GM21717 (cell line): ENCODE results near the gene ITPK1.
A peak's percentile ranks its signal among the peaks of the same experiment; 100 is the strongest.
"Not testable (repeated sequence)": the region's sequence is repeated elsewhere in the genome, so short reads cannot be mapped to it uniquely, and the experiment has no call there.

Experiments
- ATAC-seq: cut with Tn5 transposase; IDR thresholded peaks from one replicate; pipeline ENCODE4 v1.9.1; 2021; ENCODE audit warnings: mild to moderate bottlenecking, moderate library complexity; ENCODE audit not compliant: unreplicated experiment

Gene ITPK1

DNA sequence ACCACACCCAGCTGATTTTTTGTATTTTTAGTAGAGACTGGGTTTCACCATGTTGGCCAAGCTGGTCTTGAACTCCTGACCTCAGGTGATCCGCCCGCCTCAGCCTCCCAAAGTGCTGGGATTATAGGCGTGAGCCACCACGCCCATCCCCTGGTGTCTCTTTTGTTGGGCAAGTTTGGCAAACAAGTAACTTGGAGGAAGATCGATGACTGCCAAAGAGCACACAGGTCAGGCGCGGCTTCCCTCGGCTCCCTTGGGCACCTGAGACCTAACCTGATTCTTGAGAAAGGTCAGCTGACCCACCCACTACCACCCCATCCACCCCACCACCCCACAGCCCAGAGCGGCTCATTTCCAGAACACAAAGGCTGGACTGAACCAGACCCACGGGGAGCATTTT lies 9.9 kb downstream of the ITPK1 start:
- not testable (repeated sequence) for ATAC-seq

DNA sequence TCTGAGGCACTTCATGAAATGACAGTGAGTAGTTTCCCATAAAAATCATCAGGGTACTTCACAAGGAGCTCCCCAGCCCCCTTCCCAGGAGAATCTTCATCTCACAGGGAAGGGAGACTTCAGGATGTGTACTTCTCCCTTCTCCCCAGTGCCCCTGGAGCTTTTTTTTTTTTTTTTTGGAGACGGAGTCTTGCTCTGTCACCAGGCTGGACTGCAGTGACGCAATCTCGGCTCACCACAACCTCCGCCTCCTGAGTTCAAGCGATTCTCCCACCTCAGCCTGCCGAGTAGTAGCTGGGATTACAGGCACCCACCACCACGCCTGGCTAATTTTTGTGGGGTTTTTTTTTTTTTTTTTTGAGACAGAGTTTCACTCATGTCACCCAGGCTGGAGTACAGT lies 10.4 kb downstream of the ITPK1 start:
- ATAC-seq = no peak

DNA sequence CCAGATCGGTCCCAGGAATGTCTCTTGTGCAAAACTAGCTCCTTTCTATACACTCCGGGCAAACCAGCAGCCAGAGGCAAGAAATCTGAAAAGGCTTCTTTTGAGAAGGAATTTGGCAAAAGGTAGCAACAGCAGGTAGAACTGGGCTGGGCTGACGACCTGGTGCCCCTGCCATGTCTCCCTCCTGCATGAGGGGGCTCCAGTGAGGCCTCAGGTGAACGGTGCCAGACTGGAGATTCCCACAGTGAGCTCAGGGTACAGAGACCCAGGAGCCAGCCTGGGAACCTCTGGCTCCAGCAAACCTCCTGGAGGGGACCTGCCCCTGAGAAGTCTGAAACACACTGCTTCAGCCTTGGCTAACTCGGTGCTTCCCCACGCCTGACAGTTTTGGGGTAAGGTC lies 10.8 kb downstream of the ITPK1 start:
- ATAC-seq = no peak

DNA sequence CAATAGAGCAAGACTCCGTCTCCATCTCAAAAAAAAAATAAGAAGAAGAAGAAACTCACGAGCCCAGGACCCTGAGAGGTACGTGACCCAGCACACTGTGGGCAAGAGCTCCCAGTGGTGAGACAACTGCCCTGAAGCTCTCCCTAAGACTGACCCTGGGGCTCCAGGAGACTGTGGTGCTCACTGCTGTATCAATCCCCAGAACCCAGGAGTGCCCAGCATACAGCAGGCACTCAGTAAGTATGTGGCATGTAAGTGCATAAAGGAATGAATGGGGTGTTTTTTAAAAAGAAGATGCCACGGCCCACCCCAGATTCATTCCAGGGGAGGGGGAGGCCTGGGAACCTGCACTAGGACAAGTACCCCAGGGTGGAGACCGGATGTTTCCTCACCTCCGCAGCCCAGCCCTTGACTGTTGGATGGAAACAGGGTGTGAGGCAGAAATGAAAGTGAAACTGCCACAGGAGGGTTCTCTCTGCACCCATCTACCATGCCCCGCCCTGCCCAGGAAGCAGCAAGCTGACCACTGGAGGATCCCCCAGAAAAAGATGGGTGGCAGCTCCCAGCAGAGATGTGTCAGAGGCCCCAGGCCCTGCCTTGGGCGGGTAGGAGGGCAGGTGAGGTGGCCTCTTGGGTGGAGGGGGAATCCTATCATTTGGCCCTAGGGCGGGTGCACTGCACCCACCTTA lies 12.2 kb downstream of the ITPK1 start:
- peak; percentile 95 for ATAC-seq

DNA sequence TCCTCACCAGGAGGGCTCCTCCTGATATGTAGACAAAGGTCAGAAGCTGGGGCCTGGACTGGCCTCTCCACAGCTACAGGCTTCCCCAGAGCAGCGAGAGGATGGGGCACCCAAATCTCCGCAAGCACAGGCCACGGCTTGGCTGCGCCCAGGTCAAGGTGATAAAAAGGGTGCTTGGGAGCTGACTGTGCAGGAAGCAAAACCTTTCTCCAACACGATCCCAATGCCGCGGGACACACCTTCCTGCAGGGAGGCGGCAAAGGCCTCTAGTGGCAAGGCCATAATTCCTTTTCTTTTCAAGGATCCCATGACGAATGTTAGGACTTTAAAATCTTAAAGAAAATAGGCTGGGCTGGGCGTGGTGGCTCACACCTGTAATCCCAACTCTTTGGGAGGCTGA lies 13.6 kb downstream of the ITPK1 start:
- no peak for ATAC-seq

DNA sequence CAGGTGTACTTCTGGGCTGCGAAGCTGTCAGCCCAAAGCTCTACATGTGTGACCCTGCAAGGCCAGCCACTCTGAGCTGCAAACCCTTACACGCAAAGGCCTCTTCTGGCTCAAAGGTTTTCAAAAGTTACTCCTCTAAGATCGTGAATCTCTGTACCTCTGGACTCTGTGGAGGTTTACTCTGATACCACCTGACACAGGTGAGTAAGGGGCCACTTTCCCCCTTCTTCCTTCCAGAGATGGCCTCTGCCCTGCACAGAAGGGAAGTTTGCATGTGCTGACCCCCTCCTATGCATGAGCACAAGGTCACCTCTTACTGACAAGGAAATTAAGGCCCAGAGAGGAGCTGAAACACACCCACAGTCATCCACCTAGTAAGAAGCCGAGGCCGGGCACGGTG lies 14.5 kb downstream of the ITPK1 start:
- no peak for ATAC-seq

DNA sequence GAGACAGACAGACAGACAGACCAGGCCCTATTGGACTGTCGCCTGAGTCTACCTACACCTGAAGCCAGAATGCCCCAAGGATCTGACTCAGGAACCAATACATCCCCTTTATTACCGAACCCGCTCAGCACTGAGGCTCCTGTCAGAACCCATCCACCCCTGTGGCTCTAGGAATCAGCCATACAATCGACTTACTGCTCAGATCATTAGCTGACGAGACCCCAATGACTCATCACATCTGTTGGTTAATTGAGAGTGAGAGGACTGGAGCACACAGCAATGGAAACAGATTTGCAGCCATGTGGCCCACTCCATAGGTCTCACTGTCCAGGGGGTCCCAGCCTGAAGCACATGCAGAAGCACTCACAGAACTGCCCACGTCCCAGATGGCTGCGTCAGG lies 15.2 kb downstream of the ITPK1 start:
- no peak for ATAC-seq

DNA sequence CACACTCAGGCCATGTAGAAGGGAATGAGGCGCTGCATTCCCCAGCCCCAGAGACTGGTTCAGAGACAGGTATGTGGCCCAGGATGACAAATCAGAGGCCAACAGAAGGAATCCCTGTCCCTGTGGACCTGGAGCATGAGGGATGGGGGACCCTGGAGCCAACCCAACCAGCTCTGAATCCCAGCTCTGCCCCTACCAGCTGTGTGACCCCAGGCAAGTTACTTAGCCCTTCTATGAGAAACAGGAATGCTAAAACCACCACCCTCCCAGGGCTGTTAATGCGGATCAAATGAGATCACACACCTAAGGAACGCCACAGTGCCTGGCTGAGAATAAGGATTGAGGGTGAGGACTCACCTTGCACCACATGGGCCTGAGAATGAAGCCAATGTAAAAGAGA lies 15.6 kb downstream of the ITPK1 start:
- ATAC-seq = no peak

DNA sequence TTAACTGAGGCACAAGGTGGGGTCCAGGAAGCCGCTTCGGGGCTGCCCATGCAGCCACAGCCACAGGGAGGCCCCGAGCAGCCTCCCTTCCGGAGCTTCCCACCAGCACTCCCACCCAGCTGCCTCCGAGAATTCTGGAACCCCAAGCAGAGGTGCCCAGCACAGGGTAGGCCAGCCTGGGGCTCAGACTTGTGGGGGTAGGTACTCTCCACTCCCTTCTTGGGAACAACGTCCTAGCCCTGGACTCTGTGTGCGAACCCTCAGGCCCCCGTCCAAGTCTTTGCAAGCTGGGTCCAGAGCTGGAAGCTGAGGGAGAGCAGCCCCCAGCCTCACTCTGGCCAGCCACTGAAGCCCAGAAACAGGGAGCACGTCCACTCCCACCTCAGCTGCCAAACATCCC lies 16.1 kb downstream of the ITPK1 start:
- ATAC-seq = no peak

DNA sequence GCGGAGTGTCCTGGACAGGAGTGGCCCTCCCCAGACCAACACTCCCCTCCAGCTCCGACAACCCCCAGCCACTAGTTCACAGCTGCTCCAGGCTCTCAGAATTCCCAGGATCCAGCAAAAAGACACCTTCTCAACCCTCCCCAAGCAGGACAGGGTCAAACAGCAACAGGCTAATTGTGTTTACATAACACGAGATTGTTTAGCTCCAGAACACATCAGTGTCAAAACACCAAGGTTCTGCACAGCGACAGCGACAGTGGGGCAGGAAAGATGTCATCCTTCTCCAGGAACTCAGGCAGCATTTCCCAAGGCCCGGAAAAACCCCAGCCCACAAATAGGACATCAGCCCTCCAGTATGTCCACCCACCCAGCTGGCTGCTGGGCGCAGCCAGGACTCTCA lies 16.5 kb downstream of the ITPK1 start:
- no peak for ATAC-seq

DNA sequence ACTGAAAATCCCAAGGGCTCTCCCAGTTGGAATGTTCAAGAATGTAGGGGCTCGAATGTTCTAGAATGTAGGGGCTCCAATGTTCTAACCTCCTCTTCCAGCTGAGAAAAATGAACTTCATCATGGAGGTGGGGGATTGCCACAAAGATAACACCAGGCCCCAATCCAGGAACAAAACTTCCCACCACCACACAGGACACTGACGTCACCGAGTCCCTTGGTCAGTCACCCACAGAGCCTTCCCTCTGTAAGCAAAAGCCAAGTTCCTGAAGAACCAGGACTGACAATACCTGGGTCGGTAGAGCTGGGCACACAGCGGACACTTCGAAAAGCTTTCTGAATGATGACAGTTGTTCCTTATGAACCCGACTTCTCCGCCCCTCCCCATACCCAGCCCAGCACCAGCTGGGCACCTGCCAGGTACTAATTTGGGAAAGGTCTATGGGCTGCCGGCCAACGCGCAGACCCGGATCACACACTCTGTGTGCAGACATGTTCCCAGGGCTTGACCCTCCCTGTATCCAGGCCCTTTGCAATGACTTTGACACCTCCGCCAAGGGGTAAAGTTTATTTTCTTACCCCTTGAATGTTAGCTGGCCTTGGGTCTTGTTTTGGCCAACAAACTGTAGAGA lies 18.9 kb downstream of the ITPK1 start:
- ATAC-seq = no peak

DNA sequence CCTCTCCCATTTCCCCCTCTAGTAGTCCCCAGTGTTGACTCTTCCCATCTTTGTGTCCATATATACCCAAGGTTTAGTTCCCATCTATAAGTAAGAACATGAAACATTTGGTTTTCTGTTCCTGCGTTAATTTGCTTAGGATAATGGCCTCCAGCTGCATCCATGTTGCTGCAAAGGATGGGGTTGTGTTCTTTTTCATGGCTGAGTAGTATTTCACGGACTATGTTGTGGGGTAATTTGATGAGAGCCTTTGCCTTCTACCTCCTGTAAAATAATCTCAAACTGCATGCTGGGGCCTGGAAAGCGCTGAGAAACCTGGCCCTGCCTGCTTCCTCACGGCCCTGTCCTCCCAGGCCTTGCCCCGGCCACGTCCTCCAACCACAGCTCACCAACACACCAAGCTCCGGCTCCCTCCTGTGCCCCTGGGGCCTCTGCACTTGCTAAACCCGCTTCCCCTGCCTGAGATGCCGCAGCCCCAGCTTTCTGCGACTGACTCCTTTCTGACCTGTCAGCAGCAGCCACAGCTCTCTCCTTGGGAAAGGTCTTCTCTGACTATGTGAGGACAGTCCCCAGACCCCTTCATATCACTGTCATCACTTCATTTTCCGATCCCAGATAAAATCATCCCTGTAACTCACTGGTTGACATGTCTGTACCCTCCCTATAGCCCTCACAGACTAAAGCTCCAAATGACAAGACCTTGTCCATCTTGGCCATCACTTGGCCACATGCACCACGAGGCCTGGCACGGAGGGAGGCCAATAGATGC lies 19.8 kb downstream of the ITPK1 start:
- no peak for ATAC-seq

DNA sequence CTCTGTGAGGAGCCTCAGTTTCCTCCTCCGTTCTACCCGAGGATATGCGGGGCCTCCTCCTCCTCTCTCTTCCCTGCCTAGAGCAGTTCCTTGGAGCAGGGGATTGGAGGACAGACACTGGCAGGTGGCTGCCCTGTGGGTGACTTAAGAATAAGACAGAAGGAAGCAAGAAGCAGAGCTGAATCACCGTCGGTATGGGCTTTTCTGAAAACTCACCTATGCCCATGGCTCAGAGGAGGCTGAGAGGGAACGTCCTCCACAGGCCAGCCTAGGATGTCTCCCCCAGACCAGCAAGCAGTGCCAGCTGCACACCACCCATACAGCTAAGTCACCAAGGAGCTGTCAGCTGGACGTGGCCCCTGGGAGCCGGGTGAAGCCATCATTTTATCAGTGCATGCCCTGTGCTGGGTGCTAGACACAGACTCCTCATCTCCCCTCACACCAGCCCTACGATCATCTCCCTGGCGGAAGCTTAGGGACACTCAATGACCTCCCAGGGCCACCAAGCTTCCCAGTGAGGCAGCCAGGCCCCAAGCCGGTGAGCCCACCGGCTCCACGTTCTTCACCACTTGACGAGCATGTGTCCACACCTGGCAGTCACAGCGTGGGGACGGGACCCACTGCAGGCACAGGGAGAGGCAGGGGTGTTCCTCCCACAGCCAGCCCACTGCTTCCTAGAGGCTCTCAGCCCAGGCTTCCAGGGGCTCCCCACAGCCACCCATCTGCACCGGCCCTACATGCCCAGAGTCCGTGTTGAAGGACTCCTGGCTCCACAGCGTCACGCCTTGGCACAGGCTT lies 21.4 kb downstream of the ITPK1 start:
- no peak for ATAC-seq

DNA sequence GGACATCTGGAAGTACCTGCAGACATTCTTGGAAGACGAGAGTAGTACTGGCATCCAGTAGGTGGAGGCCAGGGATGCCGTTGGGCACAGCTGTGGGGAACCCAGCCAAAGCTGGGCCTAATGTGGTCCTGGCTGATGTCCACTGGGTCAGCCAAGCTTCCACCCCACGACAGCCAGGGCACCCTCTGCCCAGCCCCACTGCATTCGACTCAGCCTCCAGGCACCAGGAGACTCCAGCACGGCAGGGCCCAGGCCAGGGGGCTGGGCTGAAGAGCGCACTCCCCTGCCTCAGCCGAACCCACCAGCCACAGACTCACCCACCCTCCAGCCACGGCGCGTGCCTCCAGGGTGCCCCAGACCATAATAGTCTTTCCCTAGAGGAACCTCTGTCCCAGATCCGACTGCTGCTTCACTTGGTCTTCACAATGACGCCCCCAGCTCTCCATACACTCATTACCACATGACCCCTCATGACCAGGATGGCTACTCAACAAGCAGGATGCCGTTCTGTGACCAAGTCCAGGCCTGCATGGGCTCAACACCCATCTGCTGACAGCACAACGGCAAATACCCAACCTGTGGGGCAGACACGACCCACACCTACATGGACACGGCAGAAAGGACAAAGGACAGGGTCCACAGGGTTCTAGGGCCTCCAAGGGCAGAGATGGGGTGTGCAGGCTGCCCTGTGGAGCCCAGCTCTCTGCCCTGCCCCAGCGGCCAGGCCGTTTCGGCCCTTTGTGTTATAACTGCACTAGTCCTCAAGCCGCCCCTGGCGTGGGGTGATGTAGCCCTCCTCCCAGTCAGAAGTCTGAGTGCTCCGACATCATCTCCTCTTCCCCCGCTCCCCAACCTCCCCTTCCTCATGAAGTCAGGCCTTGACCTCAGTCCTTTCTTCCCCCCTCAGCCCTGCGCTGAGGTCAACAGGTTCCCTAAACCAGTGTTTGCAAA lies 22.8 kb downstream of the ITPK1 start:
- ATAC-seq = no peak

DNA sequence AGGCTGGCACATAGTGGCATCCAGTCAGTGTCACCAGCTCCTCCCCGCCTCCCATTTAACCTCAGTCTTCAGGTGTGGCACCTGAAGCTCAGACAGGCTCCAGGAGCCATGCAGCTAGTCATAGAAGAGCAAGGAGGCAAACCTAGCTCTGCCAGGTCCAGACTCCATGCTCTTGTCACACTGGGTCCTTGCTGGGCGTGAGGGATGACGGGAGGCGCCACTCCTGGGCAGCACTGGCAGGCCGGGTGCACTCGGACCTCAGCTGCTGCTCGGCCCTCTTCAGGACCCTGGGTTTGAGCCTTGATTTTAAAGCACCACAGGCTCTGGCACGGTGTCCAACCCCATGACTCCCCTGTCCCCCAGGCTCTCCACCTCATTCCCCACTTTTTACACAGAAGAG lies 24.1 kb downstream of the ITPK1 start:
- ATAC-seq = no peak

DNA sequence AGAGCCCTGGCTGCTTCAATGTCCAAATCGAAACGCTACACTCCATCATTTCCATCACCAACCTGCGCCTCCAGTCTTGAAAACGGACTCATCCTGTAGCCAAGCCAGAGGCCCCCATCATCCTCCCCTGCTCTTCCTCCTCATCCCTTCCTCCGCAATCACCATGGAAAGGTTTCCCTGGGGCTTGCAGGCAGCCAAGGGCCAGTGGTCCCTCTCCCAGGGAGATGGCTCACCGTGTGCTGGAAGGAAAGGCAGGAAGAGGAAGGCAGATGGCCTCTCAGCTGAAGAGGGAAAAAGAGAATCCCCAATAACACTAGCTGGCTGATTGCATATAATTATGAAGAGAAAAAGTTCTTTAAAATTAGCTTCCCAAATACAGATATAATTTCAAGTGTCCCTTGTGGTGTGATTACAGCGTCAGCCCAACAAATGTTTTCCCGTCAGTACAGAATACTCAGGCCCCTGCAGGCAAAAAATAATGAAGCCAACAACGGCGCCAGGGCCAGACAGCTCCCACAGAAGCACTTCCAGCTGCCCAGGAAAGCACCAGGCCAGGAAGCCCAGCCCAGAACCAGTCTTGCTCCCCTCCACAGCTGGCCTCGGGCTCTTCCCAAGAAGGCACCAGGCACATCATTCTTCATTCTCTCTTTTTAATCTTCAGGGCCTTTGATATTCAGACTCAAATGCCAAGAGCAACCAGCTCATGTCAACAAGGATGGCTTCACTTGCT lies 24.7 kb downstream of the ITPK1 start:
- ATAC-seq = no peak

DNA sequence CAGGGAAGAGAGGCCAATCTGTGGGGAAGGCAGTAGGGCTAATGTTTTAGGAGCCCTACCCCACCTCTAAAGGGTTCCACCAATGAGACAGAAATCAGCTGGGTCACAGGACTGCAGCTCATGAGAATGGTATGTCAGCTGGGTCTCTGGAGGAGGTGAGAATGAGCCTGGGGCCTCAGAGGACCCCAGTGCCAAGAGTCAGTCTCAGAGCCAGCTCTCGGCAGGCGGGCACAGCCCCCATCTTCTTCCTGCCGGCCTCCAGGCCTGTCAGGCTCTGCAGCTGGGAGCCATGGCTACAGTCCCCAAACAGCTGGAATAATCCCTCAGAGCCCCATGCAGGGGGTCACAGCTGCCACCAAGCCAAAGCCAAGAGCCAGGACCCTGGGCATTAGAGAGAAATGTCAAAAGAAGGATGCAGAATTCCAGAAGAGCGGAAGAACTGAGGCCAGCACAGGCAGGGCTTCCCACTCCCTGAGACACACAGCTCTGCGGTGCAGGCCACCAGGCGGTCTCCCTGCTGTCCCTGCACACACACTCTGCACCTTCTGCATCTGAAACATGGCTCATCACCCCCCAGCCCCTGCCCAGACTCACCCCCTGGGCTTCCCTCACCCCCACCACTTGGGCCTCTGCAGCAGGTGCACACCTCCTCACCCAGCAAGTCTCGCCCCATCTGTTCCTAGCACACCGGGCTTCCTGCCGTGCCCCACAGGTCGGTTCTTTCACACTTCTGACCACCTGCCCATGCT lies 26.0 kb downstream of the ITPK1 start:
- no peak for ATAC-seq

DNA sequence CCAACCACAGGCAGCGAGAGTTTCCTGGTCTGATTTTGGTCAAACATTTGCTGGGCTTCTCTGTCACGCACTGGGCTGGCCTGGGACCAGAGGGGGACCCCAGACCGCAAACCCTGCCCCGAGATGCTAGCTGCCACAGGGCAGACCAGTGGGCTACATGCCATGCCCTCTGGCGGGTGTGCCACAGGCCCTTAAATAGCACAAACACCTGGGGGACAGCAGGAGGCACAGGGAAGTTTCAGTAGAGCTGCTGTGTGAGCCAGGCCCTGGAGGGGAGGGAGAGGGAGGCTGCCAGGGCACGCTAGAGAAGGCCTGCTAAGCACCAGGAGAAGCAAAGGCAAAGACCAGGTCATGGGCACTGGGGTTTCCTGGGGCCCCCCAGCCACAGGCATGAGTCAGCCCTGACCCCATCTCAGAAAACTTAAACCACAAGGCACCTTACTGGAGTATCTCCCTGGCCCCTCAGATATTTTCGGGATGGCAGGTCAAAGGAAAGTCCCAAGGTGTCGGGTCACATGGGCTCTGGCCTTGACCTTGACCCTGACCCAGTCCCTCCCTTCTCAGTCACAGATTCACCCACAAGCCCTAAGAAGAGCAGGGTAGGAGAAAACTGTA lies 29.2 kb downstream of the ITPK1 start:
- no peak for ATAC-seq
